Peyer's patch (tissue), 4 donors: ENCODE data around the gene OTUB2. TPM values are rescaled to one million over a fixed set of nuclear protein-coding genes. Genes with fewer than 3 reads are reported as not detected.
"Not testable (repeated sequence)": the region's sequence is repeated elsewhere in the genome, so short reads cannot be mapped to it uniquely, and the experiment has no call there.

Source experiments
- DNase-seq, 3 donors: peaks; one replicate each; pipeline ENCODE4 v3.0.0-alpha.2; 2017 to 2019
- H3K27ac ChIP-seq, 4 donors: fragments of 200-600 bp; sonication (generic); one replicate each; pipeline ENCODE4 v1.5.1; 2016 to 2019
- H3K27me3 ChIP-seq, 2 donors: fragments of 200-600 bp; sonication (generic); one replicate each; pipeline ENCODE4 v1.5.1; 2019
- H3K36me3 ChIP-seq, 3 donors: fragments of 200-600 bp; sonication (generic); one replicate each; pipeline ENCODE4 v1.5.1; 2016 to 2019
- H3K4me1 ChIP-seq, 4 donors: fragments of 200-600 bp; sonication (generic); one replicate each; pipeline ENCODE4 v1.5.1; 2016 to 2019
- H3K4me3 ChIP-seq, 4 donors: fragments of 200-600 bp; sonication (generic); 1 replicate in 3 of 4; 2 replicates in 1 of 4; pipeline ENCODE4 v1.5.1; 2016 to 2019; ENCODE audit warnings: mild to moderate bottlenecking in 1 of 4
- H3K9me3 ChIP-seq, 4 donors: fragments of 200-600 bp; sonication (generic); one replicate each; pipeline ENCODE4 v1.5.1; 2016 to 2019; ENCODE audit warnings: mild to moderate bottlenecking in 1 of 4
- CTCF ChIP-seq, 6 experiments: fragments of 450-650 bp in 4 of 6; fragments of 200-600 bp in 2 of 6; sonication (generic) in 1 of 6; IDR thresholded peaks; one replicate each; pipeline ENCODE4 v1.5.1; 2017 to 2019; ENCODE audit warnings: antibody characterized with exemption in 6 of 6, mild to moderate bottlenecking in 3 of 6, moderate library complexity in 1 of 6
- POLR2A ChIP-seq, 2 donors: fragments of 450-650 bp; IDR thresholded peaks; one replicate each; pipeline ENCODE4 v1.5.1; 2017; ENCODE audit warnings: antibody characterized with exemption in 2 of 2, mild to moderate bottlenecking in 2 of 2, moderate library complexity in 2 of 2
- total RNA-seq, 4 donors: library from RNA; depleted of rRNA; stranded (reverse); fragments of >200 nt; gene quantifications; one replicate each; pipeline ENCODE4 v1.1.0, GENCODE V29; 2016

Gene OTUB2
- total RNA-seq, 4 donors from 2014 or later, result 3.4 to 4.9 (median 3.6) TPM; not detected in 1

- no peak overlapping the region for H3K4me3 ChIP-seq
- no peaks in the 10 kb centered on the region for H3K9me3 ChIP-seq
- peaks cover 0 to 93% (median 0%) of the 10 kb centered on the region in 3 donors for H3K36me3 ChIP-seq
- TF ChIP-seq POLR2A (IDR thresholded peaks at IDR 0.05) (no peak), CTCF (IDR thresholded peaks at IDR 0.05) (no peak)
- DNase-seq, result no peak
- H3K4me1 ChIP-seq, result peaks cover 0 to 13% (median 0%) of the 10 kb centered on the region in 4 donors
- H3K27ac ChIP-seq, result no peak overlapping the region
- H3K27me3 ChIP-seq, result no peaks in the 10 kb centered on the region
Observed at GRCh38 chr14:94058128-94058673, 32.1 kb downstream of the OTUB2 start.

- Histone ChIP-seq H3K4me1 (peaks cover 0 to 13% (median 0%) of the 10 kb centered on the region in 4 donors), H3K36me3 (peaks cover 0 to 88% (median 0%) of the 10 kb centered on the region in 3 donors), H3K4me3 (no peak overlapping the region), H3K9me3 (no peaks in the 10 kb centered on the region), H3K27ac (no peak overlapping the region), H3K27me3 (no peaks in the 10 kb centered on the region)
- TF ChIP-seq POLR2A (IDR thresholded peaks at IDR 0.05), result no peak
- no peak for TF ChIP-seq CTCF (IDR thresholded peaks at IDR 0.05)
- DNase-seq, result no peak
Observed at GRCh38 chr14:94058674-94059138, 32.6 kb downstream of the OTUB2 start.

- Histone ChIP-seq H3K9me3 (no peaks in the 10 kb centered on the region), H3K4me3 (no peak overlapping the region), H3K4me1 (peaks cover 0 to 13% (median 0%) of the 10 kb centered on the region in 4 donors), H3K27me3 (no peaks in the 10 kb centered on the region), H3K27ac (no peak overlapping the region), H3K36me3 (peaks cover 0 to 75% (median 0%) of the 10 kb centered on the region in 3 donors)
- TF ChIP-seq CTCF (IDR thresholded peaks at IDR 0.05) (no peak), POLR2A (IDR thresholded peaks at IDR 0.05) (no peak)
- no peak for DNase-seq
Observed at GRCh38 chr14:94059998-94060397, 33.9 kb downstream of the OTUB2 start.

GRCh38 chr14:94062344-94062940, 36.3 kb downstream of the OTUB2 start:
- no peak for DNase-seq
- Histone ChIP-seq H3K36me3 (peaks cover 0 to 51% (median 0%) of the 10 kb centered on the region in 3 donors), H3K27ac (no peak overlapping the region), H3K4me1 (peaks cover 0 to 24% (median 0%) of the 10 kb centered on the region in 4 donors), H3K4me3 (no peak overlapping the region), H3K9me3 (no peaks in the 10 kb centered on the region), H3K27me3 (no peaks in the 10 kb centered on the region)
- TF ChIP-seq POLR2A (IDR thresholded peaks at IDR 0.05) (no peak), CTCF (IDR thresholded peaks at IDR 0.05) (no peak)

- no peaks in the 10 kb centered on the region for H3K27me3 ChIP-seq
- H3K27ac ChIP-seq, result peak overlapping the region in 1 of 4 donors; percentile 34
- DNase-seq, result peak in 2 of 3 donors; percentile 55 to 66
- H3K9me3 ChIP-seq, result no peaks in the 10 kb centered on the region
- no peak for TF ChIP-seq CTCF (IDR thresholded peaks at IDR 0.05)
- no peak for TF ChIP-seq POLR2A (IDR thresholded peaks at IDR 0.05)
- H3K4me1 ChIP-seq, result peaks cover 0 to 22% (median 0%) of the 10 kb centered on the region in 4 donors
- H3K4me3 ChIP-seq, result peak overlapping the region in 1 of 4 donors; percentile 7
- peaks cover 0 to 15% (median 0%) of the 10 kb centered on the region in 3 donors for H3K36me3 ChIP-seq
Observed at GRCh38 chr14:94066089-94066676, 40.0 kb downstream of the OTUB2 start.

GRCh38 chr14:94072076-94072475, 45.9 kb downstream of the OTUB2 start:
- H3K36me3 ChIP-seq, H3K9me3 ChIP-seq, H3K4me3 ChIP-seq, DNase-seq, H3K27me3 ChIP-seq, H3K4me1 ChIP-seq, H3K27ac ChIP-seq: not testable (repeated sequence)
